IMR-90 (cell line): Measurements from ENCODE around the gene PCGF3. TPM values are rescaled to one million over a fixed set of nuclear protein-coding genes. Genes with fewer than 3 reads are reported as not detected.

Experiments used
- CEBPB ChIP-seq: IDR thresholded peaks from 2 replicates; pipeline ENCODE4 v1.6.1; 2012; ENCODE audit warnings: low read depth, low read length, improper control_type of control experiment
- MAZ ChIP-seq: IDR thresholded peaks from 2 replicates; pipeline ENCODE4 v1.6.1; 2012; ENCODE audit warnings: low read depth, mild to moderate bottlenecking, low read length, improper control_type of control experiment, moderate library complexity, borderline replicate concordance
- NFE2L2 ChIP-seq: fragments of 150-350 bp; IDR thresholded peaks from 2 replicates; pipeline ENCODE4 v1.6.1; 2016; ENCODE audit warnings: low read depth, mild to moderate bottlenecking, low read length
- RCOR1 ChIP-seq: IDR thresholded peaks from 2 replicates; pipeline ENCODE4 v1.6.1; 2012; ENCODE audit warnings: mild to moderate bottlenecking, low read length, improper control_type of control experiment; ENCODE audit not compliant: insufficient replicate concordance
- SMC3 ChIP-seq: fragments of 150-350 bp; IDR thresholded peaks from 2 replicates; pipeline ENCODE4 v1.6.1; 2016; ENCODE audit warnings: low read depth, mild to moderate bottlenecking, antibody characterized with exemption, low read length, moderate library complexity
- polyA plus RNA-seq, 3 experiments: library from polyadenylated mRNA; depleted of rRNA; stranded (reverse); fragments of >200 nt; gene quantifications; 2 replicates each; pipeline ENCODE4 v1.2.3, GENCODE V29; 2012; ENCODE audit warnings: low replicate concordance in 1 of 3
- total RNA-seq: library from RNA; depleted of rRNA; stranded (reverse); fragments of >200 nt; gene quantifications from 2 replicates; pipeline ENCODE4 v1.2.3, GENCODE V29; 2012; rRNA removed

The PCGF3 gene
- total and polyA plus RNA-seq, 2 of the 4 experiments (the other 2 are of a cell fraction) = 40.0 to 55.3 TPM

- no peak for TF ChIP-seq SMC3
- TF ChIP-seq MAZ = no peak
- TF ChIP-seq NFE2L2 = no peak
- TF ChIP-seq CEBPB = no peak
- no peak for TF ChIP-seq RCOR1
These were observed 114.0 kb downstream of the PCGF3 start (continued) for GRCh38 chr4:819401-820229.

Other genes starting within 250 kb of the PCGF3 start
- gene ZNF721, start 206.7 kb upstream of the PCGF3 start, total RNA-seq = 10.8 and 13.6 TPM in 2 replicates
- 5.1 and 5.5 TPM in 2 replicates for gene ZNF721, start 206.7 kb upstream of the PCGF3 start, polyA plus RNA-seq (2012; rRNA removed)
- gene PIGG, start 206.6 kb upstream of the PCGF3 start, total RNA-seq = 21.7 and 26.4 TPM in 2 replicates
- 31.8 and 33.0 TPM in 2 replicates for gene PIGG, start 206.6 kb upstream of the PCGF3 start, polyA plus RNA-seq (2012; rRNA removed)
- not detected in 2 replicates for gene TMEM271, start 129.5 kb upstream of the PCGF3 start, total RNA-seq
- not detected in 2 replicates for gene TMEM271, start 129.5 kb upstream of the PCGF3 start, polyA plus RNA-seq (2012; rRNA removed)
- gene PDE6B, start 80.3 kb upstream of the PCGF3 start, total RNA-seq = under 0.01 TPM in 1 of 2 replicates, not detected in the other
- gene PDE6B, start 80.3 kb upstream of the PCGF3 start, polyA plus RNA-seq (2012; rRNA removed) = not detected in 2 replicates
- gene ATP5ME, start 31.6 kb upstream of the PCGF3 start, total RNA-seq = 39.3 and 62.2 TPM in 2 replicates
- 603 and 663 TPM in 2 replicates for gene ATP5ME, start 31.6 kb upstream of the PCGF3 start, polyA plus RNA-seq (2012; rRNA removed)
- gene MYL5, start 31.3 kb upstream of the PCGF3 start, total RNA-seq = 5.0 and 9.1 TPM in 2 replicates
- 16.0 and 17.8 TPM in 2 replicates for gene MYL5, start 31.3 kb upstream of the PCGF3 start, polyA plus RNA-seq (2012; rRNA removed)
- gene SLC49A3, start 16.7 kb upstream of the PCGF3 start, total RNA-seq = under 0.01 TPM in 2 replicates
- gene SLC49A3, start 16.7 kb upstream of the PCGF3 start, polyA plus RNA-seq (2012; rRNA removed) = 0.32 and 0.36 TPM in 2 replicates
- not detected in 2 replicates for gene CPLX1, start 120.3 kb downstream of the PCGF3 start, total RNA-seq
- 0.05 and 0.06 TPM in 2 replicates for gene CPLX1, start 120.3 kb downstream of the PCGF3 start, polyA plus RNA-seq (2012; rRNA removed)
- 34.4 and 133 TPM in 2 replicates for gene GAK, start 226.5 kb downstream of the PCGF3 start, total RNA-seq
- gene GAK, start 226.5 kb downstream of the PCGF3 start, polyA plus RNA-seq (2012; rRNA removed) = 44.6 and 45.1 TPM in 2 replicates
- gene TMEM175, start 226.6 kb downstream of the PCGF3 start, total RNA-seq = 7.7 and 9.2 TPM in 2 replicates
- 41.9 and 47.4 TPM in 2 replicates for gene TMEM175, start 226.6 kb downstream of the PCGF3 start, polyA plus RNA-seq (2012; rRNA removed)